HepG2 (cell line): Measurements from ENCODE around the gene UBAC2. TPM values are rescaled to one million over a fixed set of nuclear protein-coding genes. Genes with fewer than 3 reads are reported as not detected.

ENCODE experiments used
- ATF5 ChIP-seq: sonication (generic); formaldehyde crosslinking; IDR thresholded peaks from 2 replicates; pipeline ENCODE4 v1.4.0; 2020; ENCODE audit warnings: mild to moderate bottlenecking, low read depth, missing genetic modification reagents
- CCDC6 ChIP-seq: sonication (generic); formaldehyde crosslinking; IDR thresholded peaks from 2 replicates; pipeline ENCODE4 v1.8.1; 2022; ENCODE audit warnings: mild to moderate bottlenecking, missing genetic modification reagents, moderate library complexity
- ETV5 ChIP-seq: IDR thresholded peaks from 2 replicates; pipeline ENCODE4 v1.6.1; 2018; ENCODE audit warnings: missing biosample characterization, missing genetic modification reagents, inconsistent platforms, borderline replicate concordance
- IRX3 ChIP-seq: sonication (generic); formaldehyde crosslinking; IDR thresholded peaks from 2 replicates; pipeline ENCODE4 v1.8.1; 2023; ENCODE audit warnings: mild to moderate bottlenecking, low read depth, missing genetic modification reagents, borderline replicate concordance
- JDP2 ChIP-seq: sonication (generic); formaldehyde crosslinking; IDR thresholded peaks from 2 replicates; pipeline ENCODE4 v1.8.1; 2022; ENCODE audit warnings: missing genetic modification reagents, borderline replicate concordance
- NFYC ChIP-seq: IDR thresholded peaks from 2 replicates; pipeline ENCODE4 v1.6.1; 2016; ENCODE audit warnings: missing genetic modification reagents, missing compliant biosample characterization
- RBM22 ChIP-seq: fragments of 200-400 bp; formaldehyde crosslinking; optimal IDR thresholded peaks from 2 replicates; pipeline ENCODE3; 2017; ENCODE audit warnings: mild to moderate bottlenecking, low read length, moderate library complexity
- SAP130 ChIP-seq: IDR thresholded peaks from 2 replicates; pipeline ENCODE4 v1.6.1; 2016; ENCODE audit warnings: low read depth
- SMARCE1 ChIP-seq: fragments of 450-650 bp; IDR thresholded peaks from 2 replicates; pipeline ENCODE4 v1.6.1; 2017; ENCODE audit warnings: borderline replicate concordance
- THAP8 ChIP-seq: sonication (generic); formaldehyde crosslinking; IDR thresholded peaks from 2 replicates; pipeline ENCODE4 v1.5.1; 2020; ENCODE audit warnings: missing genetic modification reagents, mild to moderate bottlenecking, borderline replicate concordance
- ZFP90 ChIP-seq: sonication (generic); formaldehyde crosslinking; IDR thresholded peaks from 2 replicates; pipeline ENCODE4 v1.8.0; 2022; ENCODE audit warnings: missing genetic modification reagents, mild to moderate bottlenecking, inconsistent platforms, borderline replicate concordance
- ZFY ChIP-seq: sonication (generic); formaldehyde crosslinking; IDR thresholded peaks from 2 replicates; pipeline ENCODE4 v1.4.0; 2020; ENCODE audit warnings: missing genetic modification reagents
- ZNF232 ChIP-seq: sonication (generic); formaldehyde crosslinking; IDR thresholded peaks from 2 replicates; pipeline ENCODE4 v1.4.0; 2020; ENCODE audit warnings: missing genetic modification reagents, borderline replicate concordance
- ZNF44 ChIP-seq: sonication (generic); formaldehyde crosslinking; IDR thresholded peaks from 2 replicates; pipeline ENCODE4 v1.5.1; 2020; ENCODE audit warnings: mild to moderate bottlenecking, missing genetic modification reagents
- ZNF607 ChIP-seq: sonication (generic); formaldehyde crosslinking; IDR thresholded peaks from 2 replicates; pipeline ENCODE4 v1.5.1; 2020; ENCODE audit warnings: missing genetic modification reagents, mild to moderate bottlenecking, borderline replicate concordance
- polyA plus RNA-seq, 8 experiments: library from polyadenylated mRNA; depleted of rRNA in 3 of 8; stranded (reverse) in 7 of 8; unstranded in 1 of 8; fragments of >200 nt; fragmentation: Illumina TruSeq in 4 of 8; extraction: Trizol in 4 of 8; gene quantifications; 2 replicates each; pipeline versions ENCODE4 v1.2.1 to v1.2.3, GENCODE V29; 2011 to 2016; ENCODE audit warnings: low read depth in 4 of 8, missing spikeins in 1 of 8, mixed read lengths in 1 of 8; ENCODE audit not compliant: insufficient read depth in 1 of 8
- total RNA-seq, 5 experiments: library from RNA; depleted of rRNA; stranded (reverse); fragments of >200 nt; fragmentation: Illumina TruSeq; extraction: Trizol; gene quantifications; 2 replicates each; pipeline ENCODE4 v1.2.3, GENCODE V29; 2016; ENCODE audit warnings: low read depth in 1 of 5
- TF ChIP-seq, protein P1 (sequence below): IDR thresholded peaks from 2 replicates; pipeline ENCODE4 v1.6.1; 2018; ENCODE audit warnings: missing genetic modification reagents
- TF ChIP-seq, protein P2 (sequence below): sonication (generic); formaldehyde crosslinking; IDR thresholded peaks from 2 replicates; pipeline ENCODE4 v1.5.0; 2020; ENCODE audit warnings: mild to moderate bottlenecking, missing genetic modification reagents
- TF ChIP-seq, protein P3 (sequence below): IDR thresholded peaks from 2 replicates; pipeline ENCODE4 v1.6.1; 2016
- TF ChIP-seq, protein P4 (sequence below): IDR thresholded peaks from 2 replicates; pipeline ENCODE4 v1.6.1; 2016
- TF ChIP-seq, protein P5 (sequence below): sonication (generic); formaldehyde crosslinking; conservative IDR thresholded peaks from 2 replicates; pipeline ENCODE4 v1.4.0; 2020; ENCODE audit warnings: missing genetic modification reagents

The UBAC2 gene
- total and polyA plus RNA-seq, 2 of the 13 experiments (the other 11 are each of a cell fraction or from before 2014, with no cell fraction given): 61.3 to 80.8 TPM

- TF ChIP-seq IRX3 (CRISPR knock-in tag) (no peak), ETV5 (CRISPR knock-in tag) (0 out of 2 replicates have a peak, but pooled peaks have one; percentile 12), SMARCE1 (no peak), ATF5 (CRISPR knock-in tag) (no peak), NFYC (CRISPR knock-in tag) (peak; percentile 49; the same call in 1 of the 2 replicates), ZNF232 (CRISPR knock-in tag) (0 out of 2 replicates have a peak, but pooled peaks have one; percentile 28), ZFP90 (CRISPR knock-in tag) (no peak; the same call in 1 of the 2 replicates), SAP130 (peak; percentile 86), JDP2 (CRISPR knock-in tag) (no peak), ZFY (CRISPR knock-in tag) (peak; percentile 76), ZNF44 (CRISPR knock-in tag) (no peak), CCDC6 (CRISPR knock-in tag) (0 out of 2 replicates have a peak, but pooled peaks have one; percentile 35), THAP8 (CRISPR knock-in tag) (0 out of 2 replicates have a peak, but pooled peaks have one; percentile 14), RBM22 (no peak), ZNF607 (CRISPR knock-in tag) (peak; percentile 68; the same call in 1 of the 2 replicates)
- TF ChIP-seq, protein P1, sequence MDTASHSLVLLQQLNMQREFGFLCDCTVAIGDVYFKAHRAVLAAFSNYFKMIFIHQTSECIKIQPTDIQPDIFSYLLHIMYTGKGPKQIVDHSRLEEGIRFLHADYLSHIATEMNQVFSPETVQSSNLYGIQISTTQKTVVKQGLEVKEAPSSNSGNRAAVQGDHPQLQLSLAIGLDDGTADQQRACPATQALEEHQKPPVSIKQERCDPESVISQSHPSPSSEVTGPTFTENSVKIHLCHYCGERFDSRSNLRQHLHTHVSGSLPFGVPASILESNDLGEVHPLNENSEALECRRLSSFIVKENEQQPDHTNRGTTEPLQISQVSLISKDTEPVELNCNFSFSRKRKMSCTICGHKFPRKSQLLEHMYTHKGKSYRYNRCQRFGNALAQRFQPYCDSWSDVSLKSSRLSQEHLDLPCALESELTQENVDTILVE: no peak
- TF ChIP-seq, protein P2, sequence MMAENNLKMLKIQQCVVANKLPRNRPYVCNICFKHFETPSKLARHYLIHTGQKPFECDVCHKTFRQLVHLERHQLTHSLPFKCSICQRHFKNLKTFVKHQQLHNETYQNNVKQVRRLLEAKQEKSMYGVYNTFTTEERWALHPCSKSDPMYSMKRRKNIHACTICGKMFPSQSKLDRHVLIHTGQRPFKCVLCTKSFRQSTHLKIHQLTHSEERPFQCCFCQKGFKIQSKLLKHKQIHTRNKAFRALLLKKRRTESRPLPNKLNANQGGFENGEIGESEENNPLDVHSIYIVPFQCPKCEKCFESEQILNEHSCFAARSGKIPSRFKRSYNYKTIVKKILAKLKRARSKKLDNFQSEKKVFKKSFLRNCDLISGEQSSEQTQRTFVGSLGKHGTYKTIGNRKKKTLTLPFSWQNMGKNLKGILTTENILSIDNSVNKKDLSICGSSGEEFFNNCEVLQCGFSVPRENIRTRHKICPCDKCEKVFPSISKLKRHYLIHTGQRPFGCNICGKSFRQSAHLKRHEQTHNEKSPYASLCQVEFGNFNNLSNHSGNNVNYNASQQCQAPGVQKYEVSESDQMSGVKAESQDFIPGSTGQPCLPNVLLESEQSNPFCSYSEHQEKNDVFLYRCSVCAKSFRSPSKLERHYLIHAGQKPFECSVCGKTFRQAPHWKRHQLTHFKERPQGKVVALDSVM (CRISPR knock-in tag): no peak
- TF ChIP-seq, protein P3, sequence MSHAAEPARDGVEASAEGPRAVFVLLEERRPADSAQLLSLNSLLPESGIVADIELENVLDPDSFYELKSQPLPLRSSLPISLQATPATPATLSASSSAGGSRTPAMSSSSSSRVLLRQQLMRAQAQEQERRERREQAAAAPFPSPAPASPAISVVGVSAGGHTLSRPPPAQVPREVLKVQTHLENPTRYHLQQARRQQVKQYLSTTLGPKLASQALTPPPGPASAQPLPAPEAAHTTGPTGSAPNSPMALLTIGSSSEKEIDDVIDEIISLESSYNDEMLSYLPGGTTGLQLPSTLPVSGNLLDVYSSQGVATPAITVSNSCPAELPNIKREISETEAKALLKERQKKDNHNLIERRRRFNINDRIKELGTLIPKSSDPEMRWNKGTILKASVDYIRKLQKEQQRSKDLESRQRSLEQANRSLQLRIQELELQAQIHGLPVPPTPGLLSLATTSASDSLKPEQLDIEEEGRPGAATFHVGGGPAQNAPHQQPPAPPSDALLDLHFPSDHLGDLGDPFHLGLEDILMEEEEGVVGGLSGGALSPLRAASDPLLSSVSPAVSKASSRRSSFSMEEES: no peak; the same call in 1 of the 2 replicates
- TF ChIP-seq, protein P4, sequence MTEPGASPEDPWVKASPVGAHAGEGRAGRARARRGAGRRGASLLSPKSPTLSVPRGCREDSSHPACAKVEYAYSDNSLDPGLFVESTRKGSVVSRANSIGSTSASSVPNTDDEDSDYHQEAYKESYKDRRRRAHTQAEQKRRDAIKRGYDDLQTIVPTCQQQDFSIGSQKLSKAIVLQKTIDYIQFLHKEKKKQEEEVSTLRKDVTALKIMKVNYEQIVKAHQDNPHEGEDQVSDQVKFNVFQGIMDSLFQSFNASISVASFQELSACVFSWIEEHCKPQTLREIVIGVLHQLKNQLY: 0 out of 2 replicates have a peak, but pooled peaks have one; percentile 25
- TF ChIP-seq, protein P5, sequence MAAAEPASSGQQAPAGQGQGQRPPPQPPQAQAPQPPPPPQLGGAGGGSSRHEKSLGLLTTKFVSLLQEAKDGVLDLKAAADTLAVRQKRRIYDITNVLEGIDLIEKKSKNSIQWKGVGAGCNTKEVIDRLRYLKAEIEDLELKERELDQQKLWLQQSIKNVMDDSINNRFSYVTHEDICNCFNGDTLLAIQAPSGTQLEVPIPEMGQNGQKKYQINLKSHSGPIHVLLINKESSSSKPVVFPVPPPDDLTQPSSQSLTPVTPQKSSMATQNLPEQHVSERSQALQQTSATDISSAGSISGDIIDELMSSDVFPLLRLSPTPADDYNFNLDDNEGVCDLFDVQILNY (CRISPR knock-in tag): peak; percentile 80
Measured at GRCh38 chr13:99200432-99201167, at the start of gene UBAC2 (continued).
